SK-N-MC (cell line): ENCODE data around the gene MTTP.

Source experiments
- EZH2 ChIP-seq: fragments of 200-600 bp; sonication (generic); IDR thresholded peaks from one replicate; pipeline ENCODE4 v1.6.1; 2017; ENCODE audit warnings: antibody characterized with exemption
- FOXP2 ChIP-seq: optimal IDR thresholded peaks from 2 replicates; pipeline ENCODE3; 2011; ENCODE audit warnings: mild to moderate bottlenecking, moderate library complexity; ENCODE audit not compliant: insufficient read depth; ENCODE audit errors: extremely low read length, control extremely low read depth
- POLR2AphosphoS5 ChIP-seq: IDR thresholded peaks from 2 replicates; pipeline ENCODE4 v1.6.1; 2012; ENCODE audit warnings: mild to moderate bottlenecking, low read depth, low read length, borderline replicate concordance

- no peak for TF ChIP-seq POLR2AphosphoS5
- TF ChIP-seq EZH2, result no peak
- TF ChIP-seq FOXP2, result no peak
These were observed 94.5 kb downstream of the MTTP start for GRCh38 chr4:99669084-99669483.
